ENCODE results near the gene CASP3.

- TF ChIP-seq POLR2A (IDR thresholded peaks at IDR 0.05) (no peak), CTCF (IDR thresholded peaks at IDR 0.05) (no peak), POLR2AphosphoS5 (IDR thresholded peaks at IDR 0.05) (no peak)
These were observed 20.0 kb upstream of the CASP3 start for GRCh38 chr4:184669251-184669650.
